GM21528 (cell line): ENCODE measurements around the gene CDH2.

Experiments used
- ATAC-seq: cut with Tn5 transposase; IDR thresholded peaks from one replicate; pipeline ENCODE4 v1.9.1; 2021; ENCODE audit warnings: mild to moderate bottlenecking, moderate library complexity; ENCODE audit not compliant: unreplicated experiment, low FRiP score

The CDH2 gene

DNA sequence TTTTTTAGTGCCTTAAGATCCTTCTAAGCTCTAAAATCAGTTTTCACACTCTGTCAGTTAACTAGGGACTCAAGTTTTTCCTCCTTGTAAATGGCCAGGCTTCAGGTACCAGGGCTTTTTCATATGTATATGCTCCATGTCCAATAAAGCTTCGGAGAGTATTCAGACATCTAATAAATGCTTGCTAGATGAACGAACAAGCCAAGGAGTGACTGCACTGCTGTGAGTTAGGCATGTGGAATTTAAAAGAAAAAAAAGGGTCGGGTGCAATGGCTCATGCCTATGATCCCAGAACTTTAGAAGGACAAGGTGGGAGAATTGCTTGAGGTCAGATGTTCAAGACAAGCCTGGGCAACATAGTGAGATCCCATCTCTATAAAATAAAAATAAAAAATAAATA lies 81.9 kb downstream of the CDH2 start:
- ATAC-seq, result no peak

GRCh38 chr18:28091197-28091596 lies 85.7 kb downstream of the CDH2 start:
- ATAC-seq, result no peak

DNA sequence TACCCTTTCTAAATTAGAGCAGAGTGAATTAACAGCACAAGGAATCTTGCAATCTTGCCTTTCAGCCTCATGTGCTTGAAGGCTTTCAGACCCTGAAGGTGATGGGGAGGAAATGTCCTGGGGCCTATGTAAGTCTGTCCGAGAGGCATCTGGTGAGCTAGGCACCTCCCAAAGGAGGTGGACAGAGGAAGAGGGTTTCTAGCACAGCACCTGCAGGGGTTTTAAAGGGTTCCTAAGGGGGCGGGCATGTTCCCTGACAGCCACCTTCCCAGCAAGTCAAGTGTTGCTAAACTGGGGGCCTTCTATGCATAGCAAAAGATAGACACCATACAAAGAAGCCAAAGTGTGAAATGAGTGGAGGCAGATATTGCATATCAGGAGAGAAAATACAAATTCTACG lies 88.5 kb downstream of the CDH2 start:
- ATAC-seq, result no peak

DNA sequence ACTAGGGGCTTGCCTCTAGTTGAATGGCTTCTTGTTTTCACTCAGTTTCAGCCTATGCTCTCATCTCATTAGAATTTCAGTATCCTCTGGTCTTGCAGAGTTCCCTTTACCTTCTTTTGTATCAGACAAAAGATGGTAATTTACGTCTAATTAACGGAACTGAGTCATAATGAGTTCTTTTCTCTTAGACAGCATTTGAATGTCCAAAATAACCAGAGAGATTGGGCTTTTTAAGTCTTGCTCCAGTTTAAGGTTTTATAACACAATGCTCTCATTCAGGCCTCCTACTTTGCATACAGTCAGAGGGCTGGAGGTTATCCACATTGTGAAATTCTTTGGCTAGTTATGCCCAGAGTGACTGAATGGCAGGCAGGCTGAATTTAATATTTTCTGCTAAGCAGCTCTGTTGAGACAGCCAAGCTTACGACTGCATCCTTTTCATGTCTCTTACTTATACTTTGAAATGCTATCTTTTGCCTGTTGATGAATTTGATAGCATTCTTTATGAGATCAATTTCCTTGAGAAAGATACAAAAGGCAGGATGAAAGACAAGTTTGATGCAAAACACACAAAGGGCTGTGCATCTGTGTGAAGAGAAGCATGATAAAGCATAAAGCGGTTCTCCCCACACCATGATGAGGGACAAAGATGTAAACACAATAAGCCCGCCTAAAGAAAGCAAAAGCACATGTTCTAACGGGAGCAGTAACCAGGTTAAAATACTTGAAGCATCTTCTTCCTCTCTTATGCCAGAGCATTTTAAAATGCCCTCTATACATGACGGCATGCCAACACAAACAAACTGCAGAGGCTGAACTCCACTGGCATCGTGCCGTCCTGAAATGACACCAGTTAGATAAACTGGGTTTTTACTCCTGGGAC lies 90.0 kb downstream of the CDH2 start:
- no peak for ATAC-seq

DNA sequence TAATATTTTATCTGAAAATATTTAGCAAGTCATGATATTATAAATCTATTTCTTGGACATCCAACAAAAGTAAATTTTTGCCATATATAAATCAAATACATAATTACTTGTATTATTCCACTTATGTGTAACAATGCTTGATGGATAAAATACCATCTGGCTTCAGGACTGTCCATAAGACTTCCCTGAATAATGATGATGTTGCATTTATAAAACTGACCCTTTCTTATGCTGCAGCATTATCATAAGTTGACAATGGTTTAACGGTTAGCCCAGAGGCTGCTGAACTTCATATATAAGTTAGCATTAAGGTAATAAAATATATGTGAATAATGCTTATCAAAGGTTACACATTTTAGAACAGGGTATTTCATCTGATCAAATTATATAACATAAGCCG lies 95.4 kb downstream of the CDH2 start:
- no peak for ATAC-seq

DNA sequence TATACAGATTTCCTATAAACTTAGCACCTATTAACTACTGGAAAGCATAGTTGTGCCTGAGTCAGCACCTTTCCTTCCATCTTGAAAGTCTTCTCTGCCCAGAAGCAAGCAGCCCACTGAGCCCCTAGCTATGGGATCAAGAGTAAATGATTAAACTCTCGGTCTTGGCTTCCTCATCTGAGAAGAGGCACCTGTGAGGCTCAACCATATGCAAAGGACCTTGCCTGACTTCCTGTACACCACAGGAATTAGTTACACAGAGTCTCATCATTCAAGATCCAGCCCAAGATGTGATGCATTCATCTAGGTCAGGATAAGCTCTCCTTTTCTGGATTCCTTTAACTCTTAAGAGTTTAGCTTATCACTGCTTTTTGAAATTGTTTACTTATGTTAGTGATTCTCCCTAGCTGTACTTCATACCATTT lies 96.0 kb downstream of the CDH2 start:
- ATAC-seq, result no peak

DNA sequence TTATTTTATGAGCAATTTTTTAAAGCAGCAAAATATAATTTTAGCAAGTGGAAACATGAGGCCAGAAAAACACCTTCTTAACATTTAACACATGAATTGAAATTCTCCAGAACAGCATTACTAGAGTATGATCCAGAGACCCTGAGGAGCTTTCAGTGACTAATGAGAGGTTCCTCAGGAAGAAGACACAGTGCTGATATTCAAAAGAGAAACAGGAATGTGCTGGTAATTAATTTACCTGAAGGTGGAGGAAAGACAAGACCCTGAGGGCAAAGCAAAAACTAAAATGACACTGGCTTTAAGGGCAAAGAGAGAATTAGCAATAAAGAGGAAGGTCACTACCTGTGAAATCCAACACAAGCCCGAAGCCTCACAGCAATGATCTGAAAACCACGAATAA lies 97.0 kb downstream of the CDH2 start:
- ATAC-seq, result no peak

DNA sequence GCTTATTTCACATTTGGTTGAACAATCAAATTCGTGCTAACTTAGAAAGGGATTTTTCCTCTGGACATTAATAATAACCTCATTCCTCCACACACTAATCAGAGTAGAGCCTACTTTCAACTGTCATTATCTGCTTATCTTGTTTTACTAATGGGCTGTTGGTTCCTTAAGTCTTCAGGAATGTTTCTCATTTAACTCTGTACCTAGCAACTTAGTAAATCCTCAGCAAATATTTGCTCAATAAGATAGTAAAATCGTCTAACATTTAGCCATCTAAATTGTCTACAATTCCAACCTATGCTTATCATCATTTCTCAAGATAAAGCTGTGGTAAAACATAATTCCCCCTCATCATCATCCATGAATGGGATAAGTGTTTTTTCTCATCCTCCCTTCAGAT lies 98.1 kb downstream of the CDH2 start:
- no peak for ATAC-seq

GRCh38 chr18:28078298-28078697 lies 98.6 kb downstream of the CDH2 start:
- no peak for ATAC-seq

DNA sequence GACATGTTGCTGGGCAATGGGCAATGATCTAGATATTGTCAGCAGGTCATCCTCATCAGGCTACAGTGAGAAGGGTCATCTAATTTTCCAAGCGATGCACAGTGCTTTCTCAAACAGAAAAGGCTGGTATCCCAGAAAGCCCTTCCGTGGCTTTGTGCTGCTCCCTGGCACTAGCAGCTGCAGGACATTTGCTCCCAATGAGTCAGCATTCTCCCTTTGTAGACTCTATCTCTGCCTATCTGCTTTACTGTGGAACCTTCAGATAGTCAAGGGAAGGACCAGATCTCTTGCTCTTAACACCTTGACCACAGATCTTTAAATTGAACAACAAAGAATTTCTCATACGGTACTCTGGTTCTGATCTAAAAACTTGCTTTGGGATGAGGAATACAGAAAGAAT lies 101.4 kb downstream of the CDH2 start:
- ATAC-seq, result no peak

GRCh38 chr18:28074076-28074475 lies 102.9 kb downstream of the CDH2 start:
- no peak for ATAC-seq

DNA sequence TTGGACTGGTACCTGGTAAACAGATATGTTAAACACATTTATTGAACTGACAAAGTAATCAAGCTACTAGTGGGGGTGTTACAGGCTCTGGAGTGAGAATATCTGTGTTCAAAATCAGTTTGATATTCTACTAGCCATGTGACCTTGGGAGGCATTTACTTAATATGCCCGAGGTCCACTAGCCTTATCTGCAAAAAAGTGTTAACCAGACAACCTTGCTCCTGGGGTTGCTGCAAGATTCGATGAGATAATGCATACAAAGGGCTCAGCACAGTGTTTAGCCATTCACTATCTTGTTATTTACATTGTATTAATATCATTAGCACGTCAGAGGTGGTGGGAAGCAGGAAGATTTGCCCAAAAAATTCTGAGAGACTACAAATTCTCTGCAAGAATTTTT lies 103.3 kb downstream of the CDH2 start:
- ATAC-seq, result no peak

DNA sequence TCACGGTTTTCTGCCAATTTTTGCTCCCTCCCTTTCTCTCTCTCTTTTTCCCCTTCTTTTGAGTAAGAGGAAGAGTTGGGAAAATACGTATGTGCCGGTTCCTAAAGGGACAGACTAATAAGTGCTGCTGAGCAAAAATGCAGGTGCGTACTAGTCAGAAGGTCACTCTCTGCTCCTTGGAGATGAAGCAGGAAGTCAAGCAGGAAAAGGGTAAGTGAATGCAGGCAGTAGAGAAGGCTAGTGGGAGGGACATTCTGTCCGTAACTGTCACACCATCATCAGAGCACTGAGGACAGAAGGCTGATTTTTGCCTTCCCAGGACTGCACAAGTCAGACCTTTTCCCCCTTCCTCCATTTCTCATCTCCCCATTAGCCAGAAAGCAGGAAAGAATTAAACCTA lies 105.7 kb downstream of the CDH2 start:
- no peak for ATAC-seq

GRCh38 chr18:28068207-28068606 lies 108.7 kb downstream of the CDH2 start:
- no peak for ATAC-seq

GRCh38 chr18:28067346-28067745 lies 109.6 kb downstream of the CDH2 start:
- ATAC-seq, result no peak

GRCh38 chr18:28065793-28066186 lies 111.1 kb downstream of the CDH2 start:
- no peak for ATAC-seq

GRCh38 chr18:28065031-28065792 lies 111.7 kb downstream of the CDH2 start:
- ATAC-seq, result no peak

- no peak for ATAC-seq
These were observed 113.0 kb downstream of the CDH2 start for GRCh38 chr18:28063926-28064325.

GRCh38 chr18:28063271-28063761 lies 113.6 kb downstream of the CDH2 start:
- ATAC-seq, result no peak

DNA sequence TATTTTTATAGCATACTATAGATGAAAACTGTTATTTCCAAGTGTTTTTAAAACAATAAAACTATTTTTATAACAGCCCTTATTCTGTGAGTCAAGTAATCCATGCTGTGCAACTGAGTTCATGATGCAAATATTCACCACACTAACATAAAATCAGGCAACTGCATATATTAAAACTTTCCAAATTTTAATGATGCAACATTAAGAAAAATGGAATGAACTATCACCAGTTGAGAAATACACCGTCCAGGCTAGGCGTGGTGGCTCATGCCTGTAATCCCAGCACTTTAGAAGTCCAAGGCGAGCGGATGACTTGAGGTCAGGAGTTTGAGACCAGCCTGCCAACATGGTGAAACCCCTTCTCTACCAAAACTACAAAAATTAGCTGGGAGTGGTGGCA lies 114.5 kb downstream of the CDH2 start:
- ATAC-seq, result no peak

DNA sequence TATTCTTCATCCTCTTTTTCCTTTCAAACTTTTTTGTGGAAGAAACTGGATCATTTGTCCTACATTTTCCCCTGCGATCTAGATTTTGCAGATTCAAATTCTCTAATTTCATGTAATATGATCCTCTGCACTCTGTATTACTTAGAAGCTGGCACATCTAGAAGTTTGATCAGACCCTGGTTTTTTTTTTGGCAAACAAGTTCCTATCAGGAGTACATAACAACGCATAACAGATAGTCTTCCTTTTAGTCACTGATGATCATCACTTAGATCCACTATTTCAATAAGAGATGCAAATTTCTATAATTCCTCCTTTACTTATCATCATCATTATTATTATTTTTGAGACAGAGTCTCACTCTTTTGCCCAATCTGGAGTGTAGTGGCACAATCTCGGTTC lies 117.1 kb downstream of the CDH2 start:
- no peak for ATAC-seq

DNA sequence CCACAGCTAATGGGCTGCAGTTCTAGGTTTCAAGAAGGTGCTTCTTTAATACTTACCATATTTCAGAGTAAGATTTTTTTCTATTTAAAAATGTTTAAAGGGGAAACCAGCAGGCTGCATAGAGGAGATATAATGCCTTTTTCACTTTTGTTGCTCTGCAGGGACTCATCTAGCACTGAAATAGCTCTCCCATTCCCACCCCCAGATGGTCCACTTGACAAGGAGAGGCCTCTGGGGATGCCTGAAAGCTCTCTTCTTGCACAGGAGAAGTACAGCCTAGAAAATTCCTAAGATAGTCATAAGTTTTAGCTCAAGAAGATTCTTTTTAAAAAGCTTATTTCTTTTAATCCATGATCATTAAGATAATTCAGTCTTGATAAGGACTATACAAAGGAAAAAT lies 126.4 kb downstream of the CDH2 start:
- ATAC-seq, result no peak
